HG02798 (cell line): ENCODE results near the gene KATNAL2.

Experiments used
- ATAC-seq: cut with Tn5 transposase; IDR thresholded peaks from one replicate; pipeline ENCODE4 v1.9.1; 2021; ENCODE audit warnings: mild to moderate bottlenecking; ENCODE audit not compliant: unreplicated experiment, poor library complexity

KATNAL2 gene

DNA sequence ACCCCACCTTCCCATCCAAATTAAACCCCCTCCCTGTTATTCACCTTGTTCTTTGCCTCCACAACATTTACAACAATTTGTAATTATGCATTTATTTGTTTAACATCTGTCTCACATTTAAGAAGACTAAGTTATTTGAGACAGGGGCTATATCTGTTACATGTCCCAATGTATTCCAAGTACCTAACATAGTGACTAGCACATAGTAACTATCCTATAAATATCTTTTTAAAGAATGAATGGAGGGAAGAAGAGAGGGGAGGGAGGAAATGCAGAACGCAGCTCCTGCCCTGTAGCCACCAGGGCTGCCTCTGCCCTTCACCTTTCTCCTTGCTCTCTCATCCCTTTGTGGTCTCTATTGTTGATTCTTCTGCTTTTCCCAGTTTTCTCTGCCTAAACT is 192.3 kb downstream of the KATNAL2 start:
- ATAC-seq: no peak

- ATAC-seq: no peak
Measured at GRCh38 chr18:47110492-47111274, 193.3 kb downstream of the KATNAL2 start.

DNA sequence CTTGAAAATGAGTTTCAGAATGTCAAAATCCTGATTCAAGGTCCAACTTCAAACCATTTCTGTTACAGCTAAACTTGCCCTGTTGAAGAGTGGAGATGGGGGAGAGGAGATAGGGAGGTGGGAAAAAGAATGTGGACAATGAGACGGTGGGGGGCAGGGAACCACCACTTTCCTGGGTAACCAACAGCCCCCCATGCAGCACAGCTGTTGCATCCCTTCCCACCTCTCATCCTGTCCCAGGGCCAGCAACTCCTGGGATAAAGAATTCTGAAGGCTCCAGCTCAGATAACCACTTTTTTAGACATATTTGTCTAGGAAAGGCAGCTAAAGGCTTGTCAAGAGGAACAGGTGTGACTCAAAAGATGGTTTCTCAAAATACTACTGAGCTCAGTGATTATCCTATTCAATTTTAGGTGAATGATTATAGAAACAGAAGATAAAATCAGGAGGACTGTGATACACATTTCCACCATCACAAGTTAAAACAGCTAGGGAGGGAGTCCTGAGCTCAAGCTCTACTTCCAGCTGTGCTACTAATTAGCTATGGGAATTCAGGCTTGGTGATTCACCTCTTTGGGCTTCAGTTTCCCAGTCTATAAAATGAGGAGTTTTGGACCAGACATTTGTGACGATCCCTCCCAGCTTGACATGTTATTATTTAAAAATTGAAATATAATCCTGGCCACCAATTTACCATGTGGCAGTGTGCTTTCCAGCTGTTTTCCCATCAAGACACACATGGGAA is 196.6 kb downstream of the KATNAL2 start:
- no peak for ATAC-seq

GRCh38 chr18:47115205-47115604 is 197.8 kb downstream of the KATNAL2 start:
- ATAC-seq: no peak

- no peak for ATAC-seq
Measured at GRCh38 chr18:47118981-47119380, 201.6 kb downstream of the KATNAL2 start.

DNA sequence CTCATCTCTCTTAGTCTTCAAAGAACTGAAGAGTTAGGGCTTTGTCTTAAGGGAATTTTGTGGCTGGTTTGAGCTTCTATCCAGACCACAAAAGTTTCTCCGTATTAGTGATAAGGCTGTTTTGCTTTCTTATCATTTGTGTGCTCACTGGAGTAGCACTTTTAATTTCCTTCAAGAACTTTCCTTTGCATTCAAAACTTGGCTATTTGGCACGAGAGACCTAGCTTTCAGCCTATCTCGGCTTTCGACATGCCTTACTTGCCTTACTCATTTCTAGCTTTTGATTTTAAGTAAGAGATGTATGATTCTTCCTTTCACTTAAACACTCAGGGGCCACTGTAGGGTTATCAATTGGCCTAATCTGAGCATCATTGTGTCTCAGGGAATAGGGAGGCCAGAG is 203.0 kb downstream of the KATNAL2 start:
- ATAC-seq: peak; percentile 90

GRCh38 chr18:47121146-47121545 is 203.7 kb downstream of the KATNAL2 start:
- no peak for ATAC-seq

DNA sequence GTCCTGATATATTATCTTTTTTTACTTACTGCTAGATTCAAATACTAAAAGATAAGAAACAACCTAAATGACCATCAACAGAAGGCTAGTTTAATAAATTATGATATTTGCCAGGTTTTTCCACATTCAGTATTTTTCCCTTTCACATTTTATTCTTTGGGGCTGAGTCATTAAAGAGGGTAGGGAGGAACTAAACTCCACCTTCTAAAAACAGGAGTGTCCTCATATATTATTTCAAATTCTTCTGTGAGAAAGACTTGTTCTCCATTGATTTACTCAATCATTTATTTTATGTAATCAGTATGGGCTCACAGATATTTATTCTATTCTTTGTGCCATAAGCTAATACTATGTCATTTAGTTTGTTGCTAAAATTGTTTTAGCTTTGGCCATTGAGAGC is 223.9 kb downstream of the KATNAL2 start:
- ATAC-seq: no peak

GRCh38 chr18:47143153-47143552 is 225.8 kb downstream of the KATNAL2 start:
- ATAC-seq: no peak

DNA sequence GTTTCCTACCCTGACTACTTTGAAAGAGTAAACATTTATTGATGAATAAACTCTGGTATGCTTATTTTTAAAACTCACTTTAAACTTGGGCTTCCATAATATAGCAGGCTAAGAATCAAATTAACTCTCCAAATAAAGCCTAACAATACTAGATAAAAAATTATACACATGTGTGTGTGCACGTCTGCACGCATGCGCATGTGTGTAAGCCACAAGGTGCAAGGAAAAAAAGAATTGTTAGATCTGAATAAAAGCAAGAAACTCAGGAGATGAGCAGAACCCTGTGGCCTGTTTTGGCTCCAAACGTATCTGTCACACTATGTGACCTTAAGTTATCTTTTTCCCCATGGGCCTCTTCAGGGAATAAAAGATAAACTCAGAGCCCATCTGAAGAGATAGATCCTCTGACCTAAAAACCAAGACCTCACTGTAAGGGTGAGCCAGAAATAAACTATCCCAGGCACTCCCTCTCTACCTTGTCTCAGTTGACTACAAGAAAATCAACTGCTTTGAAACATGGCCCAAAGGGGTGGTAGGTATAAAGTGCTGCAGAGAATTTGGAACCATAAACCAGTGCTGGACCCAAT is 226.6 kb downstream of the KATNAL2 start:
- no peak for ATAC-seq

DNA sequence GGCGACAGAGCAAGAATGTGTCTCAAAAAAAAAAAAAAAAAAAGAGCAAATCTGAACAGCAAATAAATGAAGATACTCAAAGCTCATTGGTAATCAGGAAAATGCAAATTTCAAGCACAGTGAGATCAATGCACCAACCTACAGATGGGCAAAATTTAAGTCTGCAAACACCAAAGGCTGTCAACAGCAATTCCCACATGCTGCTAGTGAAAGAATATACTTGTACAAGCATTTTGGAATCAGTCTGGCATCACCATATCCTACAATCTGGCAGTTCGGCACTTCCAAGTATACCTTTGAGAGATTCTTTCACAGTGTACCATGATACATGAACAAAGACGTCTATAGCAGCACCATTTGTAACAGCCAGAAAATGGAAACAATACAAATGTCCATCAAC is 228.8 kb downstream of the KATNAL2 start:
- no peak for ATAC-seq

- ATAC-seq: no peak
Measured at GRCh38 chr18:47149457-47150028, 232.1 kb downstream of the KATNAL2 start.

DNA sequence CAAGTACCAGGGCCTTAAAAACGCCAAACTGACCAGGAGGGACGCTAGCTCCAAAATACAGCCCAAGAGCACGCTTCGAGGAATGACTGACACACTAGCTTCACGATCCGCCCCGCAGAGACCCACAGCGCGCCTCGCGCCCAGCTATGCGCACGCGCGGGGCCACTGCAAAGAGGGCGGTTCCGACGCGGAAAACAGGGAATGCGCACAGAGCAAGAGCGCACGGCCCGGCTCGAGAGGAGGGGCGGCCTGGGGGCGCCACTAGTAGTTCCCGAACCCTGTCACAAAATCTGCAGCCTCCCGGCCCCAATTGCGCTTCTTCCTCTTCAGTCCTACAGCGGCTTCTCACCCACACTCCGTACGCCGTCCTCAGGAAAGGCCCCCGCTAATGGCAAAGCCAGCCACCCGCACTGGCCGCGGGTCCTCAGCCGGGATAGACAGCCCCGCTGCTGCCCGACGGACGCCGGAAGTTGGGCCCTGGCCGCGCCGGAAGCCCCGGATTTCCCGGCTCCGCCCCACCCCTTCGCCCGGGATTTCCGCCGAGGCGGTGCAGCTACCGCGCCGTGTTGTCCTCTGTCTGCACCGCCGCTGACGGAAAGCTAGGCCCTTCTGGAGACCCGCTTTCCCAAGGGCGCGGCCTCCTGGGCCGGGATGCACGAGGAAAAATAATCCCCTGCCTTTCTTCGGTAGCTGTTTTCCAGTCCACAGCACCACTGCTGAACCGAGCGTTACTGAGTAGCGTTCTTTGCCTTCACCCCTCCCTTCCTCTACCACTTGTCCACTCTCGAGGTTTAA is 232.8 kb downstream of the KATNAL2 start, which contains the start of gene HDHD2:
HDHD2 (minus strand) TSS at position 472 of the 795 bp plus-strand sequence. CDS start 14,061 bp downstream, outside the sequence.
- ATAC-seq: peak; percentile 95

- ATAC-seq: peak; percentile 8
Measured at GRCh38 chr18:47150824-47151366, 233.5 kb downstream of the KATNAL2 start.

DNA sequence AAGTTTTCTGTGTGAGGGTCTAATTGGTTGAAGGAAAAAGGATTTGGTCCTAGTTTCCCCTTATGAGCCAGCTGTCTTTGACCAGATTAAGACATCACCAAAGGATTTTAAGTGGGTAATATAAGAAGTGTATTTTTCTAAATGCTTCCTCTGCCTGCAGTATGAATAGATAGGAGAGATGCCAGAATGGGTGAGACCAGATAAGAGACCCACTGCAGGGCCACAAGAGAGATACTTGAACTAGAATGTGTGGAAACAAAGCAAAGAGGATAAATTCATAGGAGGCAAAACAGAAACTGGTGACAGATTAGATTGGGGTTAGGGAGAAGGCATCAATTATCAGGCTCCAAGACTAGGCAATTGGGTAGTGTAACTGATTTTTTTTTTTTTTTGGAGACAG is 234.0 kb downstream of the KATNAL2 start:
- ATAC-seq: no peak
